WTC11 (cell line): ENCODE results near the gene SH3TC1.

Experiments used
- ATF6 ChIP-seq: sonication (generic); formaldehyde crosslinking; IDR thresholded peaks from 2 replicates; pipeline ENCODE4 v1.8.1; 2023; ENCODE audit warnings: mild to moderate bottlenecking, missing genetic modification reagents
- CTCF ChIP-seq: fragments of 200-600 bp; IDR thresholded peaks from 2 replicates; pipeline ENCODE4 v1.8.0; 2022; ENCODE audit warnings: antibody characterized with exemption
- FOXP1 ChIP-seq: sonication (generic); formaldehyde crosslinking; IDR thresholded peaks from 2 replicates; pipeline ENCODE4 v1.8.0; 2022; ENCODE audit warnings: missing genetic modification reagents, mild to moderate bottlenecking, moderate library complexity, borderline replicate concordance
- HMGXB4 ChIP-seq: sonication (generic); formaldehyde crosslinking; IDR thresholded peaks from 2 replicates; pipeline ENCODE4 v1.8.1; 2023; ENCODE audit warnings: mild to moderate bottlenecking, moderate library complexity, missing genetic modification reagents
- JAZF1 ChIP-seq: fragments of 250-450 bp; sonication (Bioruptor Pico); IDR thresholded peaks from 2 replicates; pipeline ENCODE4 v1.9.0; 2021; ENCODE audit warnings: moderate library complexity, mild to moderate bottlenecking, inconsistent platforms
- JUN ChIP-seq: sonication (generic); formaldehyde crosslinking; IDR thresholded peaks from 2 replicates; pipeline ENCODE4 v1.8.0; 2023; ENCODE audit warnings: mild to moderate bottlenecking, missing genetic modification reagents
- NR3C1 ChIP-seq: sonication (generic); formaldehyde crosslinking; conservative IDR thresholded peaks from 2 replicates; pipeline ENCODE4 v1.8.1; 2023; ENCODE audit warnings: low read depth, mild to moderate bottlenecking, missing genetic modification reagents
- TCF7 ChIP-seq: sonication (generic); formaldehyde crosslinking; IDR thresholded peaks from 2 replicates; pipeline ENCODE4 v1.8.0; 2022; ENCODE audit warnings: mild to moderate bottlenecking, low read depth, missing genetic modification reagents, moderate library complexity
- TP53 ChIP-seq: sonication (generic); formaldehyde crosslinking; IDR thresholded peaks from 2 replicates; pipeline ENCODE4 v1.8.1; 2023; ENCODE audit warnings: mild to moderate bottlenecking, missing genetic modification reagents
- USF1 ChIP-seq: sonication (generic); formaldehyde crosslinking; IDR thresholded peaks from 2 replicates; pipeline ENCODE4 v1.8.0; 2022; ENCODE audit warnings: mild to moderate bottlenecking, missing genetic modification reagents
- USF2 ChIP-seq: sonication (generic); formaldehyde crosslinking; IDR thresholded peaks from 2 replicates; pipeline ENCODE4 v1.8.1; 2023; ENCODE audit warnings: mild to moderate bottlenecking, missing genetic modification reagents, moderate library complexity
- ZBTB43 ChIP-seq: sonication (generic); formaldehyde crosslinking; IDR thresholded peaks from 2 replicates; pipeline ENCODE4 v1.8.1; 2023; ENCODE audit warnings: mild to moderate bottlenecking, missing genetic modification reagents
- ZNF121 ChIP-seq: sonication (generic); formaldehyde crosslinking; IDR thresholded peaks from 2 replicates; pipeline ENCODE4 v1.8.0; 2023; ENCODE audit warnings: missing genetic modification reagents
- ZNF512 ChIP-seq: sonication (generic); formaldehyde crosslinking; IDR thresholded peaks from 2 replicates; pipeline ENCODE4 v1.8.1; 2022; ENCODE audit warnings: missing genetic modification reagents, borderline replicate concordance

GRCh38 chr4:8215001-8215427, 15.9 kb downstream of the SH3TC1 start:
- no peak for TF ChIP-seq TCF7 (CRISPR knock-in tag)
- no peak for TF ChIP-seq CTCF
- no peak for TF ChIP-seq NR3C1
- TF ChIP-seq USF1 (CRISPR knock-in tag), result no peak
- no peak for TF ChIP-seq USF2
- TF ChIP-seq TP53 (CRISPR knock-in tag), result no peak
- no peak for TF ChIP-seq ATF6 (CRISPR knock-in tag)
- no peak for TF ChIP-seq HMGXB4
- TF ChIP-seq JUN (CRISPR knock-in tag), result no peak
- no peak for TF ChIP-seq ZNF512 (CRISPR knock-in tag)
- no peak for TF ChIP-seq FOXP1 (CRISPR knock-in tag)
- no peak for TF ChIP-seq ZNF121
- TF ChIP-seq JAZF1 (CRISPR knock-in tag), result no peak
- TF ChIP-seq ZBTB43 (CRISPR knock-in tag), result no peak
